CD4-positive, alpha-beta T cell treated with Interleukin-17A for 1 hour (primary cell): ENCODE data around the gene HAS3.
"Not testable (repeated sequence)": the region's sequence is repeated elsewhere in the genome, so short reads cannot be mapped to it uniquely, and the experiment has no call there.

Source experiments
- DNase-seq: peaks from one replicate; pipeline ENCODE4 v3.0.0-alpha.2; 2020

The HAS3 gene, protein sequence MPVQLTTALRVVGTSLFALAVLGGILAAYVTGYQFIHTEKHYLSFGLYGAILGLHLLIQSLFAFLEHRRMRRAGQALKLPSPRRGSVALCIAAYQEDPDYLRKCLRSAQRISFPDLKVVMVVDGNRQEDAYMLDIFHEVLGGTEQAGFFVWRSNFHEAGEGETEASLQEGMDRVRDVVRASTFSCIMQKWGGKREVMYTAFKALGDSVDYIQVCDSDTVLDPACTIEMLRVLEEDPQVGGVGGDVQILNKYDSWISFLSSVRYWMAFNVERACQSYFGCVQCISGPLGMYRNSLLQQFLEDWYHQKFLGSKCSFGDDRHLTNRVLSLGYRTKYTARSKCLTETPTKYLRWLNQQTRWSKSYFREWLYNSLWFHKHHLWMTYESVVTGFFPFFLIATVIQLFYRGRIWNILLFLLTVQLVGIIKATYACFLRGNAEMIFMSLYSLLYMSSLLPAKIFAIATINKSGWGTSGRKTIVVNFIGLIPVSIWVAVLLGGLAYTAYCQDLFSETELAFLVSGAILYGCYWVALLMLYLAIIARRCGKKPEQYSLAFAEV

DNA sequence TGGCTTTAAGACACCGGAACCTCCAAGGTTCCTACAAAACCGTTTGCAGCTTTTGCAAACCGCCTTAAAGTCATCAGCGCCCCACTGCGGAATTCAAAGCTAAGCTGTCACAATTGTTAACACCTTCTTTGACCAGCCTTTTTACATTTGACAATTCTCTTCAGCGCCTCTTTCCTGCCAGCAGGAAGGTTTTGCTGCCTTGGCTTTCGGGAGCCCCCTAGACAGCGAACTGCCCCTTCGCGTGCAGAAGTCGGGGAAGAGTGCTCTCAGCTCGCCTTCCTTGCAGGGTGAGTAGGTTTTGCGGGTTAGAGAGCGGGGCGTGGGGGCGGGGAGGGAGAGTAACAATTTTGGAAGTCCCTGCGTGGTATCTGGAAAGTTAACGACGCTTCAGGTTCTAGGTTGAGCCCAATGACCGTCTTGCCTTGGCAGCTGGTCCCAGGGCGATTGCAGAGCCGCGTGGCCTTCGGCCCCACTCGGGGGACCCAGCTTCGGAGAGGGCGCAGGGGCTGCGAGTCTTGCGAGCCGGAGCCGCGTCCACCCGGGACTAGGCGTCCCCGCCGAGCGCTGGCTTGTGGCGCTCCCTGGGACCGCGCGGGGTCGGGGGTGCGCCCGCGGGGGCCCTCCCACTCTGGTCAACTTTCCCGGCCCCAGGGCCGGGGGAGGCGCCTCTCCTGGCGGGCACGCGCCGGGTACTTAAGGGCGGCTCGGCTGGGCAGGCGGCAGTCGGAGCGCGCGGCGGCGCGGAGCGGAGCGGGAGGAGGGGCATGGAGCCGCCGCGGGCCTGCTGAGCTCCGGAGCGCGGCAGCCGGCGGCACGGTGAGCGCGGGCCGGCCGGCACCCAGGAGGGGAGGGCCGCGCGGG is at the start of gene HAS3:
Gene HAS3 (plus strand): TSS at position 153 of the 861 bp plus-strand sequence. CDS start 3,743 bp downstream, outside the sequence.
- DNase-seq, result no peak

DNA sequence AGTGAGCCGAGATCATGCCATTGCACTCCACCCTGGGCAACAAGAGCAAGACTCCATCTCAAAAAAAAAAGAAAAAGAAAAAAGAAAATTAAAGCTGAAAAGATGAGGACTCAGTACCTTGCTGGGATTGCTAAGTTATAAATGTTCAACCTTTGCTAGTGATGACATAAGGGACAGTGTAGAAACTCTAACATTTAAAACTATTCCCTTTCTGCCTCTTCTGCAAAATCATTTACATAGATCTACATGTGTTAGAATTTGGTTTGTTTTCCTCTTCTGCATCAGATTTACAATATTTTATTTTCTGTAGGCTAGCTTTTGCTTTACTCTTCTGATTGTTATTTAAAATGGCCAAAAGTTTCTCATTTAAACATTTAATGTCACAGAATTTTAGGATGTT is 49.5 kb upstream of the HAS3 start:
- DNase-seq, result no peak

DNA sequence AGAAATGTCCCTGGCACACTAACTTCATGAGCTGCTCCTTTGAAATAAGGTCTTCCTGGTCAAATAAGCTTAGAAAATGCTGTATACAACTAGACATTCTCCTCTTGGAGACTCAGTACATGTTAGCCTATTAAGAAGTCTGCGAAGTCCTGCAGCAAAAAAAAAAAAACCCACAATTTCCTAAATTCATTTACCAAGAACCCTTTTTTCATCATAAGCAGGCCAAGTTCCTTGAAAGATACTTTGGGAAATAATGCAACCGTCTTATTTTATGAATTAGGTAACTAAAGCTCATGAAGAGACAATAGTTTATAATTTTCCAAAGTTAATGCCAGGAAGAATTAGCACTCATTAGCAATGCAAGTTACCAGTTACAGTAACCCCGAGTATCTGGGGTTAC is 49.0 kb upstream of the HAS3 start:
- no peak for DNase-seq

DNA sequence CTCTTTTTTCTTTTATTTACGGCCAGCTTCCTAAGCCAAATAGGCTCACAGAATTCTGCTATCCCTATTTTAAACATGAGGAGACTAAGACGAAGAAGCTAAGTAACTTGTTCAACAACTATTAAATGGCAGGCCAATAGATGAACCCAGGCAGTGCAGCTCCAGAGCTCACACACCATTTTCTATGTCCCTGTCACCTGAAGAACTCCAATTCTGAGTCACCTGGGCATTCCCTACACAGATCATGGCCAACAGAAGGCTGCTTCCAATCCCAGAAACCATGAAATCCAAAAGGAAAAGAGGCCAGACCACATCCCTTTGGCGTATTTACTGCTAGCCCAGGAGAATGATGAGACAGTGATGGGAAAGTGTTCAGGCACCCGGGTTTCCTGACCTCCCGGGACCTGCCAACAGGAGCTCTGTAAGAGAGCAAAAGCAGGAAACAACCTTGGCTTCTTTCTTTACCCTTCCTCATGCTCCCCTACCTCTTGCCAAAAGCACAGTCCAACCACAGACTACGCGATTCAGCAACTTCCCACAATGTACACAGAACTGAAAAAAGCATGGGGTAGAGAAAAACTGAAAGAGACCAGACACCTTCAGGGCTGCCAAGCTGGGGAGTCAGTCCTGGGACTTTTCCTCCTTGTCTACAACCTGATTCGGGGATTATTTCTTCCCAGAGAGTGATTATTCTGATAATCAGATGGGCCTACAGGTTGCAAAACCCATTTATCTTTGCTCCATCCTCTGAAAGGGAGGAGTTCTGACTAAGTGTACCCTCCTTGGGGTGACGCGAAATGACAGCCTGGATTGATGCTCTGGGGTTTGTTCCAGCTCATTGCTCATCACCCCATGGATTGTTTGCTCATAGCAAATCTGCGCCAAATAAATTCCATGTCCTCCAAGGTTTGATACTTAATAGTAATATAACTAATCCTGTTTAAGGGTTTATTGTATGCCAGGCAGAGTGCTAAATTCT is 47.8 kb upstream of the HAS3 start:
- no peak for DNase-seq

DNA sequence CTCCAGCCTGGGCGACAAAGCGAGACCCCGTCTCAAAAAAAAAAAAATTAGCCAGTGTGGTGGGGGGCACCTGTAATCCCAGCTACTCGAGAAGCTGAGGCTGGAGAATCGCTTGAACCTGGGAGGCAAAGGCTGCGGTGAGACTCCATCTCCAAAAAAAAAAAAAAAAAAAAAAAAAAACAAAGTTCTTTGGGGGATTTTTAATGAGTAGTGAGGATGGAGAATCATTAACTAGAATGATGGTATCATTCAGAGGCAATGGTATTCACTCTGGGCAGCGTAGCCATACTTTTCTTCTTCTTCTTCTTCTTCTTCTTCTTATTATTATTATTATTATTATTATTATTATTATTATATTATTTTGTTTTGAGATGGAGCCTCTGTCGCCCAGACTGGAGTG is 42.0 kb upstream of the HAS3 start:
- not testable (repeated sequence) for DNase-seq

DNA sequence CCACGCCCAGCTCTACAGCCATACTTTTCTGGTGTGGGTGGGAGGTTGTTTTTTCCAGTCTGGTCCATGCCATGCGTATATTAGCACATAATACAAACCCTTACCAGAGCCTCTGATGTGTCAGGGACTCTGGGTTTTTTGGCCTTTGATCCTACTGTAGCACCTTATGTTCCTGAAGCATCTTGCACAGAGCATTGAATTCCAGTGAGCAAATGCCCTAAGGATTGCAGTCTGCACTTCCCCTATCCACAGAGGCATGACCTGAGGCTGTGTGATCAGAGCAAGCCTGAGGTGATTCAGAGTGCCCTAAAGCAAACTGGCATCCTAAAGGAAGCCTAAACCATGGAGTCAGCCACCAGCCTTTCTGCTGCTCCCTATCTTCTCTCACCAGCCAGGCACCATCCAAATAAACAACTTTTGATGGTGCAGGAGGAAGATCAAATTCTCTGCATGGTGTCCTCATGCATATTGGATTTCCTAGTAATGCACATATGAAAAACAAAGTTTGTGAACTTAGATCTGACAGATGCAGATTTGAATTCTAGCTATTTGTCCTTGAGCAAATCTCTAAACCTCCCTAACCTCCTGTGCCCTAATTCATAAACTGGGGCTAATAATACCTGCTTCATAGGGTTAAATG is 41.2 kb upstream of the HAS3 start:
- no peak for DNase-seq

DNA sequence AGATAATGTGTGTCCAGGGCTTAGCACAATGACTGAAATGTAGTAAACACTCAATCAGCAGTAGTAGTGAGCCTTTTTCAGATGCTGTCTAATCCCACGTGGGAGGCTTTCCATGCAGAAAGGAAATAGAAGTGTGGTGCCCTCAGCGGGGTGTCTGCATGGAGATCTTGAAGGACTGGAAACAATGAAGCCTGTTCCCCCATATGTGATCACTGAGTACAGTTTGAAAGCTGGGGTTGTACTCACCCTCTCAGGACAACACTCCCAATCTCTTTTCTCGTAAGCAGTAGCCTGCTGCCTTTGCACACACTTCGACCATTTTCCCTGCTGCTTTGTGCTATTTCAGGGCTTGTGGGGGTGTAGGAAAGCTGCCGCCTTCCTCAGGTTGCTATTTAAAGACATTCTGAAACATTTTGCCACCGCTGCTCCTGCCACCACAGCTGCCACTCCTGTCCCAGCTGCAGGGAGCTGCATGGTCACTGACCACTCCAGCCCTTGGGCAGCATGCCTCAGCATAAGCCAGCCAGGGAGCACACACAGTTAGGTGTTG is 40.6 kb upstream of the HAS3 start:
- no peak for DNase-seq

DNA sequence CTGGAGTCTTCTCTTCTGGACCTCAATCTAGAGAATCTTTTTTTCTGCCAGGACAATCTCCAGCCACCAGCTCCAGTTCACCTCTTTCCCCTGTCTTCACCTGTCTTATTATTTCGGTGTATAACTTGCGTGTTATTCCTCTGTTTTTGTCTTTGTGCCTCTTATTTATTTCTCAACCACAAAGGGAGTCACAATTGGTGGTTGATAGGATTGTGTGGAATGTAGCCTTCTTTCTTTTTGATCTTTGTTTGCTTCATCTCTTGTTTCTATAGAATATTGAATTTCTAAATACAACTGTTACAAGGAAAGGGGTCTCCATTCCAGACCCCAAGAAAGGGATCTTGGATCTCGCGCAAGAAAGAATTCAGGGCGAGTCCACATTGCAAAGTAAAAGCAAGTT is 35.9 kb upstream of the HAS3 start:
- no peak for DNase-seq

DNA sequence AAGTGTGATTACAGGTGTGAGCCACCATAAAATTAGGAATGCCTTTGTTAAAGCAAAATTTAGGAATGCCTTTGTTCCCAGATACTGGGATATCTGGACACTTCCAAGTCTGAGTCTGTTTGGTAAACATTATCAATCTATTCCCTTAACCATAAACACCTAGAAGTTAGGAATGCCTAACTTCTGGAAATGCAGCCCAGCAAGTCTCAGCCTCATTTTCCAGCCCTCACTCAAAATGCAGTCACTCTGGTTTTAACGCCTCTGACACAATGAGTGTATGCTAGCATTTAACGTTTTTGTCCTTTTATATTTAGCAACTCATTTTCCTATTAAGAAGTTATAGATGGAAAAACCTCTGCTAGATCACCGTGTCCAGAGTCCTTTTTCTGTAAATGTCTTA is 34.4 kb upstream of the HAS3 start:
- no peak for DNase-seq

DNA sequence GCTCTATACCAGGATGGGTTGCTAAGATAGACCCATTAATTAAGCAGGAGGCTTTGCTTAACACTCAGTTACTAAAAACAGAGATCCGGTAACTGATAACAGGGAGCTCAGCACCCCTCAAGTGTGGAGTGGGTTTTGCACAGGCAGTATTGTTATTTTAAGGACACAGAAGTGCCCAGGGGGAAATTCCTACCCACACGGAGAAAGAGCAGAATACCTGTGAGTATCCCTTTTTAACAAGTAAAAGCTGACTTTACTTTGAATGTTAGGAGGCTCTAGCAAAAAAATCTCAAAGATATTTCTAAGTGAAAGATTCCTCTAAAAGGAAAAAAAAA is 32.8 kb upstream of the HAS3 start:
- no peak for DNase-seq

DNA sequence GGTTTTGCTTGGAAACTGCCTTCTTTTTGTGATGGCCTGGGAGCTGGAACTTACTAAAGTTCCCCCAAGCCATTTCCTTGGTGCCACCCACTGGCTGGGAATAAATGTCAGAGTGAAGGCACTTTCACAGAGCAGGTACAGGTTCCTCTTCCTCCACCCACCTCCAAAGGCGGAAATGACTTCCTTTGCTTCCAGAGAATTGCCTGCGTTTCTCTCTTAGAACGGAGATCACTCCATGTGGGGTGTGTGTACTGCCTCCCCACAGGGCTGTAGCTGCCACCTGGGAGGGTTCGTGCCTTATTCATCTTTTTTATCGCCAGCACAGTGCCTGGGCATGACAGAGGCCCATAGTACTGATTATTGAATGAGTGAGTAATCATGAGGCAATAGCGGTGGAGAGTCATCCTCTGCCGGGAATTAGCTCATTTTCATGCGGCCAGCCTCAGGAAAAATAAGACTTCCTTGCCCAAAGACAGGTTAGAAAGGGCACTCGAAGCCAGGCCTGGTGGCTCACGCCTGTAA is 32.2 kb upstream of the HAS3 start:
- DNase-seq, result no peak

DNA sequence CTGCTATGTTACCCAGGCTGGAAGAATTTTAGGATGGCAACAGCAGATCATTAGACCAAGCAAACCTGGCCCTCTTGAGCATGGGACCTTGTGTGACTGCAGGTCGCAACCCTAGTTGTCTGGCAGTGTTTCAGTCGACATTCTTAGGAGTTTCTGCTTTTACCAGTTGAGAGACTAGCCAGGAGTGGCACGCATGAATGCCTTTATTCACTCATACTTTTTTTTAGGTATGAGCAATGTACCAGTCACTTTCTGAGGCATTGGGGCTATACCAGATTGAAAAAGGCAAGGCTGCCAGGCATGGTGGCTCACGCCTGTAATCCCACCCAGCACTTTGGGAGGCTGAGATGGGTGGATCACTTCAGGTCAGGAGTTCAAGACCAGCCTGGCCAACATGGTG is 28.2 kb upstream of the HAS3 start:
- DNase-seq, result no peak

DNA sequence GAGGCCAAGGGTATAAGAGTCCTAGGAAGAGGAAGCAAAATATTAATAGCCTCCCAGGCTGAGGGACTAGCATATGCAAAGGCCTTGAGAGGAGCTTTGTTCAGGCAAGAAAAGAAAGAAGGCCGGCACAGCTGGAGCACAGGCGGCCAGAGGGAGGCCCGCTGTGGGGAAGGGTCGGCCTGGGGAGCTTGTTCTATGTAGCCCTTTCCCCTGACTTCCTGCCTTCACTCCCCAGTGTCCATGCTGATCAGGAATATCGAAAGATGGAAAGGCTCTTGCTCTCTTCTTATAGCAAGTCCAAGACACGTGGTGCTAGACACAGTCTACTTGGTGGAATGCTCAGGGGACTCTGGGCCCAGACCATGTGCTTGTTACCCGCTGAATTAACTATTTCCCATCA is 27.4 kb upstream of the HAS3 start:
- DNase-seq, result no peak

DNA sequence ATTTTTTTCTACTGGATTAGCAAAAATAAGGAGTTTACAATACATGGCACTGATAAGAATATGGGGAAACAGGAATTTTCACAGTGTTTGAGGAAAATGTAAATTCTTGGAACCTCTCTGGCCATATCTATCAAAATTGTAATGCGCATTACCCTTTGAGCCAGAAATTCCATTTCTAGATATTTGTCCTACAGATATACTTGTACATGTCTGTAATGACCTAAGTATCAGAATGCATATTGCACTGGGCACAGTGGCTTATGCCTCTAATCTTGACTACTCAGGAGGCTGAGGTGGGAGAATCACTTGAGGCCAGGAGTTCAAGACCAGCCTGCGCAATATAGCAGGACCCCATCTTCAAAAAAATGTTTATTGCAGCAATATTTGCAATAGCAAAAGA is 25.8 kb upstream of the HAS3 start:
- DNase-seq, result no peak

DNA sequence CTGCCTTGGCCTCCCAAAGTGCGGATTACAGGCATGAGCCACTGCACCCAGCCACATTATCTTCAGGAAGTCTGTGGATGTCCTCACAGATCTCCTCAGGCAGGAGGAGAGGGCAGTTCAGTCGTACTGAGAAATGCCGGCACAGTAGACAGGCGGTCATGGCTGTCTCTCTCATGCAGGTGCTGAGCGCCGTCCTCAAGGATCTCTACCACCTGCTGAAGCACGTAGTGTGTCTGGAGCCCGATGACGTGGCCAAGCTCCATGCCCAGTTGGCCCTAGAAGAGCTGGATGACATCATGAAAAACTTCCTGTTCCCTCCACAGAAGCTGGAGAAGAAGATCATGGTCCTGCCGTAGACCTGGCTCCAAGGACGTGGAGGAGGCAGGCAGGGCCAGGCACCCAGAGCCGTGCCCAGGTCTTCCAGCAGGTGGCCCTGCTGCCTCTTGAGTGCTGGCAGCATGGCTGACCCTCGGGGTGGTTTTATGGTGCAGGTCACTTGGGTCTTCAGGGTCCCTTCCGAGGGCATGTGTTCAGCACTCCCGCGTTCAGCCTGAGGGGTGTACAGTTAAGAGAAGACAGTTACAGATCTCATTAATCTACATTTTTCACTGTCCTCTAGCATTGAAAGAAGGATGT is 22.0 kb upstream of the HAS3 start:
- no peak for DNase-seq

DNA sequence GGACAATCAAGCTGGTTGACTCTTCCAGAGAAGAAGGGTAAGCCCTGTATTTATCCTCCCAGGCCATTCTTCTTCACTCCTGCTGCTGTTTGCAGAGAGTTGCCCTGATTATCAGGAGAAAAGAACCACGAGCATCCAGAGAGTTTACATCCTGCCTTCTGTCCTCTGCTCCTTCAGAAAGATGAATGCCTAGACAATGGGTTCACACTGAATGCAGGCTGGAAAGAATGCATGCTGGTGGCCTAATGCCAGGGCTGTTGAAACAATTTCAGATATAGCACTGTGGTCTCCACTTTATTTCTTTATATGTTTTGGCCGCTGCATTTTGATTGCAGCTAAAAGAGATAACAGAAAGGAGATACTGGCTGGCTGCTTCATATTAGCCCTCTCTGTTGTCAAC is 21.2 kb upstream of the HAS3 start:
- no peak for DNase-seq

DNA sequence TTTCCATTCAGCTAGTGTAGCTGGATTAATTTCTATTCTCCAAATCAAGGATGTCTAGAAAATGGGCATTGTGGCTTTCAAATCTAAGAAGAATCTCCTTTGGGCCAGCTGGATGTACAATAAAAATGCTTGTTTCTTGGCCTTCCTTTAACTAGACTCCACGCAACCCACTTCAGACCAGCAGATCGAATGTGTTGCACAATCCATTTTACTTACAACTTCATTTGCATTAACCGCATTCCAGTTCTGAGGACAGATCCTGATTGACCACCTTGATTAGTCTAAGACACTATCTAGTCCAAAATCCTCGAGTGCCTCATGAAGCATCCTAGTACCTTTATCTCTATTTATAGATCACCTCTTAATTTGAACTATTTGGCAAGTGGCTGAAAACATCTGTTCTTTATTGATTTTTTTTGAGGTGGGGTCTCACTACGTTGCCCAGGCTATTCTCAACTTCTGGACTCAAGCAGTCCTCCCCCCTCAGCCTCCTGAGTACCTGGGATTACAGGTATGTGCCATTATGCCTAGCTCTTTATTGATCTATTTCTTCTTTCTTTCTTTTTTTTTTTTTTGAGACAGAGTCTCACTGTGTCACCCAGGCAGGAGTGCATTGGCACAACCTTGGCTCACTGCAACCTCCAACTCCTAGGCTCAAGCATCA is 20.3 kb upstream of the HAS3 start:
- no peak for DNase-seq

DNA sequence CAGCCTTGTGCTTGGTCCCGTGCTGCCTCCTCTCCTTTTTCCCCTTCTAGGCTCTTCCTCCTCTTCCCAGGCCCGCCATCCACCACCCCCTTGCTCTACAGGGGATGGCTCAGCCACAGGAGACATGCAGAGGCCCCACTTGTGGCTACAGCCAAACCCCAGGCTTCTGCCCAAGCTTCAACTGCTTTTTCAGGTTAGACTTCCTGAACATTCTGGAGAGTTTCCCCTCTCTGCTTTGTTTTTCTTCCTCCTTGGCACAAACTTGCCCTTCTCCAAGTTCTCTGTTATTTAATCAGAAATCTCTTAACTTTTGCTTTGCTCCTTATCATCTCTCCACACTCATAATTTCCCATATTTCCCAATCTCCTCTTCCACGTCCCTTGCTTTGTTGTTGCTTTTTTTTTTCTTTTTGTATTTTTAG is 18.3 kb upstream of the HAS3 start:
- no peak for DNase-seq

DNA sequence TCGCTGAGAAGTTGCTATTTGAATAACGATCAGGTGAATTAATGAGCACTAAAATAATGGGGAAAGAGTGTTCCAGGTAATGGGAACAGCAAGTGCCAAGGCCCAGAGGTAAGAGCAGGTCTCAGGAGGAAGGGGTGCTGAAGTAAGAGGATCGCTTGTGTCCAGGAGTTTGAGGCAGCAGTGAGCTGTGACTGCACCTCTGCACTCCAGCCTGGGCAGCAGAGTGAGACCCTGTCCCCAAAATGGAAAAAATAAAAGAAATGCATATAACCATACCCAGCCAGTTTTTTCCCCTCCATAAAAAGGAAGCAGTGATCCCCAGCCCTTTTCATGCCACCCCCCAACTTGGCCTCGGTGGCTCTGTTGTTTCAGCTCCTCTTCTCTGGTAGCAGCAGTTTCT is 16.8 kb upstream of the HAS3 start:
- DNase-seq, result no peak

DNA sequence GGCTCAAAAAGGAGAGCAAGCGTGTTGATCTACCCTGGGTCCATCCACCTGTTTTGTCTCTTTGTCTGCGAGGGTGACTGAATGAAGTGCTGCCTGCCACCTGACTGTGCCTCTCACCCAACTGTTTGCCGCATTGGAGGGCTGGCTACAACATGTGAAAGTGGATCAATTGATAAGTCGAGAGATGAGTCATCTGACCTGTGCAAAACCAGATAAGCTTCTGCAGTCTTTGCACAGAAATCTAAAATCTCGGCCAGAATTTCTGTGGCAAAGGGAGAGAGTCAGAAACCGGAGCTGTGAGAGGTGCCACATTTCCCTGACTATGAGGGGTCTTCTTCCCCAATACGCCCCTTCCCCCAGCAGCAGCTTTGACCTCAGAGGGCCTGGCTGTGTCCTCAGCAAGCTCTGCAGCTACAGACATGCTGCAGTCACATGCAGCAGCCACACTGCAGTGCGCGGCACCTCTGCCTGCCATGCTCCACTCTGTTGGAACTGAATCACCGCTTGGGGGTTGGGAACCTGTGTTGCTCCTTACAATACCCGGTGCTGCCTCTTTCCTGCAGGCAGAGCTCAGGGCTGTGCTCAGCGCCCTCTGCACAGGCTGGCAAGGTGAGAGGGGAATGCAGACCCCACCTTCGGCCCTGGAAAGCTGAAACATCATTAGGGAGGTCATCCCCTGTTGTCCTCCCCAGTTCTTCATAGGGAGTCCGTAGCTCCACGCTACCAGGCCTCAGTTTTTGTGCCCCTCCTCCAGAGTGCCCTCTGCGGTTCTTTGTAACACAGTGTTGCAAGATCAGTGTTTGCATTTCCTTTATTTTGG is 16.2 kb upstream of the HAS3 start:
- DNase-seq, result no peak
